PFSK-1 (cell line): ENCODE data around the gene SNX5.

Experiments
- POLR2AphosphoS5 ChIP-seq: IDR thresholded peaks from 2 replicates; pipeline ENCODE4 v1.6.1; 2012; ENCODE audit warnings: low read depth, mild to moderate bottlenecking, control low read depth, low read length, moderate library complexity
- REST ChIP-seq, 2 experiments: IDR thresholded peaks; 2 replicates each; pipeline versions ENCODE4 v1.6.1 to v1.8.0; 2011 to 2012; ENCODE audit warnings: low read depth in 2 of 2, low read length in 2 of 2, control low read depth in 1 of 2, inconsistent platforms in 1 of 2, mild to moderate bottlenecking in 1 of 2, moderate library complexity in 1 of 2; ENCODE audit not compliant: insufficient read depth in 1 of 2
- TAF1 ChIP-seq: IDR thresholded peaks from 2 replicates; pipeline ENCODE4 v1.6.1; 2012; ENCODE audit warnings: low read length, control low read depth, borderline replicate concordance; ENCODE audit not compliant: insufficient read depth

DNA sequence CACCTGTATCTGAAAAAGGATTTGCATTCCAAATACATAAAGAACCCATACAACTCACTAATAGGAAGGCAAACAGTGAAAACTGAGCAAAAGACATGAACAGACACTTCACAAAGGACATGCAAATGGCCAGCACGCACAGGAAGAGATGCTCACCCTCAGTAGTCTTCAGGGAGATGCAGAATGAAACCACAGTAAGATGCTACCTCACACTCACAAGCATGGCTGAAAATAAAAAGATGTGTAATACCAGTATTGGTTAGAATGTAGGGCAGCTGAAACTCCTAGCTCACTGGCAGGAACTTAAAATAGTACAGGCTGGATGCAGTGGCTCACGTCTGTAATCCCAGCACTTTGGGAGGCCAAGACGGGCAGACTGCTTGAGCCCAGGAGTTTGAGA is 64.6 kb downstream of the SNX5 start:
- TF ChIP-seq POLR2AphosphoS5 = no peak
- TF ChIP-seq TAF1 = no peak
- no peak for TF ChIP-seq REST (IDR thresholded peaks at IDR 0.05; ENCODE audit: insufficient read depth in 1 of 2, low read depth in 2 of 2, low read length in 2 of 2)
